ENCODE results near the gene RAB36.

RAB36 gene

GRCh38 chr22:23152238-23153114, 7.2 kb downstream of the RAB36 start:
- peaks cover 0 to 77% of the 10 kb centered on the region in 2 donors for H3K36me3 ChIP-seq (replicated peaks in 1 of 2; ENCODE audit: control insufficient read depth in 2 of 2, insufficient read depth in 2 of 2, low read length in 2 of 2)
- H2AFZ ChIP-seq (ENCODE audit: low read length) = no peak overlapping the region
- H3K79me1 ChIP-seq (ENCODE audit: low read depth, low read length) = no peaks in the 10 kb centered on the region
- no peak overlapping the region for H2BK5ac ChIP-seq (ENCODE audit: low read length)
- no peak overlapping the region for H3K18ac ChIP-seq (ENCODE audit: low read length)
- WGBS, 2 donors (ENCODE audit: extremely low coverage in 2 of 2, insufficient read length in 2 of 2, insufficient replicate concordance in 1 of 2) = no CpG with 5 or more reads among the region's 19 CpGs
- peak overlapping the region; percentile 52 for H2AK5ac ChIP-seq (ENCODE audit: low read depth, low read length)
- no peak overlapping the region for H2BK12ac ChIP-seq (ENCODE audit: low read length)
- no peak overlapping the region for H3K4me2 ChIP-seq (ENCODE audit: insufficient read depth, low read length, poor library complexity, severe bottlenecking)
- H4K91ac ChIP-seq (ENCODE audit: low read depth, low read length, poor library complexity) = no peak overlapping the region
- H3K4me3 ChIP-seq (ENCODE audit: low read length in 2 of 2) = no peak overlapping the region
- H3K14ac ChIP-seq (ENCODE audit: low read length) = peak overlapping the region; percentile 73
- no peak for DNase-seq (ENCODE audit: low spot score)
- no peak overlapping the region for H2BK15ac ChIP-seq (ENCODE audit: low read length)
- H3K4ac ChIP-seq (ENCODE audit: low read length) = no peak overlapping the region
- no peak overlapping the region for H3K27ac ChIP-seq (replicated peaks; ENCODE audit: low read length)
- H3K23ac ChIP-seq (ENCODE audit: low read depth, low read length, poor library complexity) = peak overlapping the region; percentile 96
- H4K8ac ChIP-seq (ENCODE audit: low read depth, low read length) = no peak overlapping the region
- peaks cover 0 to 14% of the 10 kb centered on the region in 2 donors for H3K4me1 ChIP-seq (ENCODE audit: control insufficient read depth in 2 of 2, insufficient read depth in 1 of 2, low read depth in 1 of 2, low read length in 2 of 2)
- peak overlapping the region; percentile 3 for H3K9ac ChIP-seq (ENCODE audit: low read depth, low read length, poor library complexity)
- H3K9me3 ChIP-seq (replicated peaks in 1 of 2; ENCODE audit: control insufficient read depth in 2 of 2, insufficient read depth in 1 of 2, low read depth in 1 of 2, low read length in 2 of 2) = no peaks in the 10 kb centered on the region
- no peaks in the 10 kb centered on the region for H3K27me3 ChIP-seq (ENCODE audit: control insufficient read depth in 3 of 3, insufficient read depth in 3 of 3, low read depth in 1 of 3, low read length in 3 of 3)
- no peak overlapping the region for H2BK120ac ChIP-seq (ENCODE audit: low read depth, low read length)

GRCh38 chr22:23153994-23154393, 8.7 kb downstream of the RAB36 start:
- no peaks in the 10 kb centered on the region for H3K9me3 ChIP-seq (replicated peaks in 1 of 2; ENCODE audit: control insufficient read depth in 2 of 2, insufficient read depth in 1 of 2, low read depth in 1 of 2, low read length in 2 of 2)
- no CpG with 5 or more reads among the region's 7 CpGs for WGBS, 2 donors (ENCODE audit: extremely low coverage in 2 of 2, insufficient read length in 2 of 2, insufficient replicate concordance in 1 of 2)
- peak overlapping the region; percentile 31 for H3K14ac ChIP-seq (ENCODE audit: low read length)
- H2AK5ac ChIP-seq (ENCODE audit: low read depth, low read length) = no peak overlapping the region
- no peak for DNase-seq (ENCODE audit: low spot score)
- no peak overlapping the region for H2AFZ ChIP-seq (ENCODE audit: low read length)
- no peak overlapping the region for H2BK15ac ChIP-seq (ENCODE audit: low read length)
- H3K4me3 ChIP-seq (ENCODE audit: low read length in 2 of 2) = no peak overlapping the region
- no peaks in the 10 kb centered on the region for H3K79me1 ChIP-seq (ENCODE audit: low read depth, low read length)
- H3K4me1 ChIP-seq (ENCODE audit: control insufficient read depth in 2 of 2, insufficient read depth in 1 of 2, low read depth in 1 of 2, low read length in 2 of 2) = peaks cover 0 to 16% of the 10 kb centered on the region in 2 donors
- peak overlapping the region; percentile 58 for H4K91ac ChIP-seq (ENCODE audit: low read depth, low read length, poor library complexity)
- no peak overlapping the region for H3K4ac ChIP-seq (ENCODE audit: low read length)
- no peak overlapping the region for H3K27ac ChIP-seq (replicated peaks; ENCODE audit: low read length)
- peaks cover 0 to 62% of the 10 kb centered on the region in 2 donors for H3K36me3 ChIP-seq (replicated peaks in 1 of 2; ENCODE audit: control insufficient read depth in 2 of 2, insufficient read depth in 2 of 2, low read length in 2 of 2)
- no peak overlapping the region for H3K4me2 ChIP-seq (ENCODE audit: insufficient read depth, low read length, poor library complexity, severe bottlenecking)
- H3K18ac ChIP-seq (ENCODE audit: low read length) = peak overlapping the region; percentile 67
- H2BK120ac ChIP-seq (ENCODE audit: low read depth, low read length) = peak overlapping the region; percentile 64
- H4K8ac ChIP-seq (ENCODE audit: low read depth, low read length) = peak overlapping the region; percentile 49
- peak overlapping the region; percentile 22 for H2BK5ac ChIP-seq (ENCODE audit: low read length)
- H3K23ac ChIP-seq (ENCODE audit: low read depth, low read length, poor library complexity) = peak overlapping the region; percentile 93
- no peaks in the 10 kb centered on the region for H3K27me3 ChIP-seq (ENCODE audit: control insufficient read depth in 3 of 3, insufficient read depth in 3 of 3, low read depth in 1 of 3, low read length in 3 of 3)
- no peak overlapping the region for H3K9ac ChIP-seq (ENCODE audit: low read depth, low read length, poor library complexity)
- no peak overlapping the region for H2BK12ac ChIP-seq (ENCODE audit: low read length)

- whole genome bisulfite sequencing, 2 donors (ENCODE audit: extremely low coverage in 2 of 2, insufficient read length in 2 of 2, insufficient replicate concordance in 1 of 2) = no CpG with 5 or more reads among the region's 5 CpGs
- no peak overlapping the region for H2BK15ac ChIP-seq (ENCODE audit: low read length)
- no peak overlapping the region for H2AK5ac ChIP-seq (ENCODE audit: low read depth, low read length)
- H3K4me1 ChIP-seq (ENCODE audit: control insufficient read depth in 2 of 2, insufficient read depth in 1 of 2, low read depth in 1 of 2, low read length in 2 of 2) = peaks cover 0 to 18% of the 10 kb centered on the region in 2 donors
- peaks cover 0 to 62% of the 10 kb centered on the region in 2 donors for H3K36me3 ChIP-seq (replicated peaks in 1 of 2; ENCODE audit: control insufficient read depth in 2 of 2, insufficient read depth in 2 of 2, low read length in 2 of 2)
- H3K9ac ChIP-seq (ENCODE audit: low read depth, low read length, poor library complexity) = no peak overlapping the region
- no peak overlapping the region for H3K27ac ChIP-seq (replicated peaks; ENCODE audit: low read length)
- no peaks in the 10 kb centered on the region for H3K9me3 ChIP-seq (replicated peaks in 1 of 2; ENCODE audit: control insufficient read depth in 2 of 2, insufficient read depth in 1 of 2, low read depth in 1 of 2, low read length in 2 of 2)
- peak overlapping the region; percentile 31 for H3K14ac ChIP-seq (ENCODE audit: low read length)
- no peak overlapping the region for H3K4me3 ChIP-seq (ENCODE audit: low read length in 2 of 2)
- peak overlapping the region; percentile 22 for H2BK5ac ChIP-seq (ENCODE audit: low read length)
- no peak overlapping the region for H2BK12ac ChIP-seq (ENCODE audit: low read length)
- H2BK120ac ChIP-seq (ENCODE audit: low read depth, low read length) = peak overlapping the region; percentile 64
- peak overlapping the region; percentile 67 for H3K18ac ChIP-seq (ENCODE audit: low read length)
- H3K4me2 ChIP-seq (ENCODE audit: insufficient read depth, low read length, poor library complexity, severe bottlenecking) = no peak overlapping the region
- no peak for DNase-seq (ENCODE audit: low spot score)
- H3K79me1 ChIP-seq (ENCODE audit: low read depth, low read length) = no peaks in the 10 kb centered on the region
- peak overlapping the region; percentile 58 for H4K91ac ChIP-seq (ENCODE audit: low read depth, low read length, poor library complexity)
- no peaks in the 10 kb centered on the region for H3K27me3 ChIP-seq (ENCODE audit: control insufficient read depth in 3 of 3, insufficient read depth in 3 of 3, low read depth in 1 of 3, low read length in 3 of 3)
- no peak overlapping the region for H2AFZ ChIP-seq (ENCODE audit: low read length)
- no peak overlapping the region for H3K4ac ChIP-seq (ENCODE audit: low read length)
- peak overlapping the region; percentile 93 for H3K23ac ChIP-seq (ENCODE audit: low read depth, low read length, poor library complexity)
- no peak overlapping the region for H4K8ac ChIP-seq (ENCODE audit: low read depth, low read length)
Observed at GRCh38 chr22:23154461-23154860, 9.2 kb downstream of the RAB36 start.

- H3K4ac ChIP-seq (ENCODE audit: low read length) = no peak overlapping the region
- H2AK5ac ChIP-seq (ENCODE audit: low read depth, low read length) = no peak overlapping the region
- H3K4me1 ChIP-seq (ENCODE audit: control insufficient read depth in 2 of 2, insufficient read depth in 1 of 2, low read depth in 1 of 2, low read length in 2 of 2) = peaks cover 0 to 13% of the 10 kb centered on the region in 2 donors
- no peak overlapping the region for H3K14ac ChIP-seq (ENCODE audit: low read length)
- H3K36me3 ChIP-seq (replicated peaks in 1 of 2; ENCODE audit: control insufficient read depth in 2 of 2, insufficient read depth in 2 of 2, low read length in 2 of 2) = peaks cover 0 to 58% of the 10 kb centered on the region in 2 donors
- H3K27ac ChIP-seq (replicated peaks; ENCODE audit: low read length) = no peak overlapping the region
- H2BK5ac ChIP-seq (ENCODE audit: low read length) = no peak overlapping the region
- no peaks in the 10 kb centered on the region for H3K9me3 ChIP-seq (replicated peaks in 1 of 2; ENCODE audit: control insufficient read depth in 2 of 2, insufficient read depth in 1 of 2, low read depth in 1 of 2, low read length in 2 of 2)
- no peak overlapping the region for H3K18ac ChIP-seq (ENCODE audit: low read length)
- no peak overlapping the region for H4K8ac ChIP-seq (ENCODE audit: low read depth, low read length)
- no CpG with 5 or more reads among the region's 3 CpGs for WGBS, 2 donors (ENCODE audit: extremely low coverage in 2 of 2, insufficient read length in 2 of 2, insufficient replicate concordance in 1 of 2)
- H3K4me3 ChIP-seq (ENCODE audit: low read length in 2 of 2) = no peak overlapping the region
- H3K9ac ChIP-seq (ENCODE audit: low read depth, low read length, poor library complexity) = no peak overlapping the region
- H3K79me1 ChIP-seq (ENCODE audit: low read depth, low read length) = no peaks in the 10 kb centered on the region
- no peak overlapping the region for H2AFZ ChIP-seq (ENCODE audit: low read length)
- H3K4me2 ChIP-seq (ENCODE audit: insufficient read depth, low read length, poor library complexity, severe bottlenecking) = no peak overlapping the region
- no peak overlapping the region for H4K91ac ChIP-seq (ENCODE audit: low read depth, low read length, poor library complexity)
- H3K27me3 ChIP-seq (ENCODE audit: control insufficient read depth in 3 of 3, insufficient read depth in 3 of 3, low read depth in 1 of 3, low read length in 3 of 3) = no peaks in the 10 kb centered on the region
- H2BK120ac ChIP-seq (ENCODE audit: low read depth, low read length) = no peak overlapping the region
- H2BK15ac ChIP-seq (ENCODE audit: low read length) = no peak overlapping the region
- no peak overlapping the region for H2BK12ac ChIP-seq (ENCODE audit: low read length)
- peak overlapping the region; percentile 56 for H3K23ac ChIP-seq (ENCODE audit: low read depth, low read length, poor library complexity)
- DNase-seq (ENCODE audit: low spot score) = no peak
Observed at GRCh38 chr22:23155143-23155542, 9.9 kb downstream of the RAB36 start.
